Measurements from ENCODE around the gene AKTIP.
"Not testable (repeated sequence)": the region's sequence is repeated elsewhere in the genome, so short reads cannot be mapped to it uniquely, and the experiment has no call there.

AKTIP gene

GRCh38 chr16:53515811-53516210 lies 12.8 kb upstream of the AKTIP start:
- DNase-seq (ENCODE audit: low read depth) = no peak

GRCh38 chr16:53515259-53515658 lies 12.2 kb upstream of the AKTIP start:
- DNase-seq (ENCODE audit: low read depth) = no peak

- not testable (repeated sequence) for DNase-seq (ENCODE audit: low read depth)
Measured at GRCh38 chr16:53512795-53513194, 9.8 kb upstream of the AKTIP start.

GRCh38 chr16:53511403-53512280 lies 8.6 kb upstream of the AKTIP start:
- no peak for DNase-seq (ENCODE audit: low read depth)

- DNase-seq (ENCODE audit: low read depth) = no peak
Measured at GRCh38 chr16:53511084-53511402, 8.0 kb upstream of the AKTIP start.

- no peak for DNase-seq (ENCODE audit: low read depth)
Measured at GRCh38 chr16:53510704-53511070, 7.7 kb upstream of the AKTIP start.

GRCh38 chr16:53509906-53510703 lies 7.1 kb upstream of the AKTIP start:
- DNase-seq (ENCODE audit: low read depth) = no peak

GRCh38 chr16:53507464-53508179 lies 4.6 kb upstream of the AKTIP start:
- DNase-seq (ENCODE audit: low read depth) = no peak

- no peak for DNase-seq (ENCODE audit: low read depth)
Measured at GRCh38 chr16:53506254-53506653, 3.2 kb upstream of the AKTIP start.

- no peak for DNase-seq (ENCODE audit: low read depth)
Measured at GRCh38 chr16:53504665-53505064, 1.7 kb upstream of the AKTIP start.

- DNase-seq (ENCODE audit: low read depth) = no peak
Measured at GRCh38 chr16:53503991-53504663, 1.1 kb upstream of the AKTIP start.

GRCh38 chr16:53503270-53503923 lies 388 bp upstream of the AKTIP start:
- DNase-seq (ENCODE audit: low read depth) = peak; percentile 100

- no peak for DNase-seq (ENCODE audit: low read depth)
Measured at GRCh38 chr16:53501216-53501859, 1.7 kb downstream of the AKTIP start.

GRCh38 chr16:53498984-53499383 lies 4.0 kb downstream of the AKTIP start:
- DNase-seq (ENCODE audit: low read depth) = no peak

GRCh38 chr16:53495325-53495724 lies 7.7 kb downstream of the AKTIP start:
- no peak for DNase-seq (ENCODE audit: low read depth)

GRCh38 chr16:53494636-53495035 lies 8.4 kb downstream of the AKTIP start:
- no peak for DNase-seq (ENCODE audit: low read depth)

- no peak for DNase-seq (ENCODE audit: low read depth)
Measured at GRCh38 chr16:53492503-53492902, 10.5 kb downstream of the AKTIP start.

- DNase-seq (ENCODE audit: low read depth) = no peak
Measured at GRCh38 chr16:53489755-53490154, 13.3 kb downstream of the AKTIP start.

GRCh38 chr16:53486230-53486629 lies 16.8 kb downstream of the AKTIP start:
- no peak for DNase-seq (ENCODE audit: low read depth)

GRCh38 chr16:53484542-53484941 lies 18.5 kb downstream of the AKTIP start:
- no peak for DNase-seq (ENCODE audit: low read depth)

- no peak for DNase-seq (ENCODE audit: low read depth)
Measured at GRCh38 chr16:53482123-53482522, 20.9 kb downstream of the AKTIP start.

All from T follicular helper cell (primary cell).